Inflammatory macrophage treated with lipopolysaccharide for 4 hours (primary cell): Measurements from ENCODE around the gene ESR2.
"Not testable (repeated sequence)": the region's sequence is repeated elsewhere in the genome, so short reads cannot be mapped to it uniquely, and the experiment has no call there.

Experiments used
- DNase-seq: peaks from one replicate; pipeline ENCODE4 v3.0.0-alpha.2; 2020

Gene ESR2

DNA sequence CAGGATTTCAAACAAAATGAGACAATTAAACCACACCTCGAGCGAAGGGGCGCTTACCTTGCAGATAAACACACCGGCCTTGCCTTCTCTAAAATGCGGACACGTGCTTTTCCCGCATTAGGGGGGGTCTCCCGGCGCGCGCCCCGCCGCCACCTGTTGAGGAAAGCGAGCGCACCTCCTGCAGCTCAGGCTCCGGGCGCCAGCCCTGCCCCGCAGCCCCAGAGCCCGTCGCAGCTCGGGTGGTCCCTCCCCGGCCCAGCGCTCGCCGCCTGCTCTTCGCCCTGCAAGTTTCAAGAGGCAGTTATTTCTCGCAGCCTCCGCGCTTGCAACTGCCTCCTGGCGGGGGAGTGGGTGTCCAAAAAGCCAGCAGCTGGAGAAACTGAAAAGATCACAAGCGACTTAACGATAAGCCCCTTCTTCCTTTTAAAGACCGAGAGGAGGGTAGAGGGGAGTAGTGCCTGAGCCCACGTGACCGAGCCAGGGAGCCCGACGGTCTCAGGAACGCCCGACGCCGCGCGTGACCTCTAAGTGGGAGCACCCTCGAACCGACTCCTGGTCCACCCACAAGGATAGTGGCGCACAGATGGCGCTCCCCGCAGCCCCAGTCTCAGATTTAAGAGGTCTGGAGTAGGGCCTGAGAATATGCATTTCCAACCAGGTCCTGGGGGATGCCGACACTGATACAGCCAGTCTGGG, at the start of gene ESR2:
Gene ESR2, minus strand, starts transcription at position 396 of the 696 bp plus-strand sequence. CDS start 11,386 bp downstream, outside the sequence.
- DNase-seq, result no peak

DNA sequence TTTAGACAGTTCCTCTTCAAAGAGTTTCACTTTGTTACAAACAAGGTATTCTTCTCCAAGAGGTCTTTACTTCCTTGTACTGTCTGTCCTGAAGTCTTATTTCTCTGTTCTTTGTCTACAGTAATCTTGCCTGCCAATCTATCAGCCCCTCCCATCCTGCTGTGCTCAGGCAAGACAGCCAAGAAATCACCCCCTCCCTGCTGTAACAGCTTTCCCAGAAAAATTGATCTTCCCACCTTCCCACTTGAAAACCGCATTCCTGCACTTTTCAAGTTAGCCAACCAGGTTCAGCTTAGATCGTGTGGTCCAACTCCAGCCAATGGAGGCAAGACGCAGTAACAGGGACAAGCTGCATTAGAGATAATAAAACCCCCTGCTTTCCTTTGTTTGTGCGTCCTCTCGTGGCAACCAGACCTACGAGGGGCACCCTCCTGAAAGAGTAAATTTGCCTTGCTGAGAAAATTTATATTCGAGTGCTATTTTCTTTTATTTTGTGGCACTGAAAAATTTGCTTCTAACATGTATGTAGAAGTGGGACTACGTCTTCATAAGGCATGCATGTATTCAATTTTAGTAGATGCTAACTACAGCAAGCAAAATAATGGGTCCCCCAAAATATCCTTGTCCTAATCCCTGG, 46.5 kb upstream of the ESR2 start:
- DNase-seq, result no peak

DNA sequence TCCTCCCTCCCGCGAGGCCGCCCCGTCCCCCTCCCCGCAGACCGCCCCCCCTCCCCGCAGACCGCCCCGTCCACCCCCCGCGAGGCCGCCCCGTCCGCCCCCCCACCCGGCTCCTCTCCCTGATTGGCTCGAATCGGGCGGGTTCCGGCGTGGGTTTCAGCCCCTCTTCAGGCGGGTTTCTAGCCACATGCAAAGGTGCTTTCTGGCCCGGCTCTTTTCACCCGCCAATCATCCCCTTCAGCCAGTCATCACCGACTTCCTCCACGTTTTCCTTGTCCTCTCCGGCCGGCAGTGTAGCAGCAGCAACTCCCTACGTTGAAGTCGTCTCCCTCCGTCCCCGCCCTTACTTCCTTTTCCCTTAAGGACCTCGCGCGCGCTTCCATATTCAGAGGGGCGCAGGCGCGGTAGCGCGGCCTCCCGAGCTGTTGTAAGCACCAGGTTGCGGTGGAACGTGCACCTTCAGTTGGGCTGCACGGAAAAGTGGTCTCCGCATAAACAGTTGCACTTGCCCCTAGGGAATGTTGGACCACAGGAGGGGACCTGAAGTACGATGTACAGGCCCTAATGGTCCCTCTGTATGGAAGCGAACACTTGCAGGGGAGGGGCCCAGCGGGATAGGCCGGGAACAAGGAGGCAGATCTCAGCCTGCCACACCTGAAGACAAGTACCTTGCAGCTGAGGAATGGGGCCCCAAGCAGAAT, 44.6 kb upstream of the ESR2 start:
- peak; percentile 94 for DNase-seq

GRCh38 chr14:64337888-64338615, 43.9 kb upstream of the ESR2 start:
- DNase-seq, result peak; percentile 7

- no peak for DNase-seq
Observed at GRCh38 chr14:64329149-64329548, 35.0 kb upstream of the ESR2 start.

- no peak for DNase-seq
Observed at GRCh38 chr14:64326502-64326901, 32.3 kb upstream of the ESR2 start.

DNA sequence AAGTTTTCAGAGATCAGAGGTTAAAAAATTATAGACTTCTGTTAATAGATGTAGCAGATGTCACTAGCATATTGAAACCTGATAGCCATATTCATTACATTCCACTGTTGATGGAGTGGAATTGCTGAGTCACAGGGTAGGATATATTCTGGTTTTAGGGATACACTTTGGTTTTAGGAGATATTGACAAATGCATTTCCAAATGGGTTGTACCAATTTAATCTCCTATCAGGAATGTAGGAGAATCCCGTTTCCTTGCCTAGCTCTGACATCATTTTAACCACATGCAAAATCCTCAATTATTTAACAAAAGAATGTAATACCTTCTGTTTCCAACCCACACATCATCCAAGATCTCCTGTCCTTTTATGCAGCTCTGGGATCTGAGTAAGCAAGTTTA, 30.7 kb upstream of the ESR2 start:
- DNase-seq, result no peak

DNA sequence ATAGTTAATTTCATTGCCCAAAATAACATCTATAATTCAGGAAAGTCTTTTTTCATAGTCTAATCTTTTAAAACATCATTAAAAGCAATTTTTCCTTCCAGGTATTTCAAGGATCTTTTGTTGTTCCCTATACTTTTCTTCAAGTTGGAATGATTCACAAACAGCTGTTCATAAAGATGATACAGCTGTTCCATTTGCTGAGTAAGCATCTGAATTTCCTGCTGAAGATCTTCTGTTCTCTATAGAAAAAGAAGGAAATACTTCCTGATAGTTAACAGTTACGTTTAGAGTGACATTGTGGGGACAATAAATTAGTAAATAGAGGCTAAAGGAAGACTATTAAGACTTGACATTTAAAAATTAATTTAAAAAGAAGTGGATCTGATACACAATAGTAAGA, 30.3 kb upstream of the ESR2 start:
- no peak for DNase-seq

DNA sequence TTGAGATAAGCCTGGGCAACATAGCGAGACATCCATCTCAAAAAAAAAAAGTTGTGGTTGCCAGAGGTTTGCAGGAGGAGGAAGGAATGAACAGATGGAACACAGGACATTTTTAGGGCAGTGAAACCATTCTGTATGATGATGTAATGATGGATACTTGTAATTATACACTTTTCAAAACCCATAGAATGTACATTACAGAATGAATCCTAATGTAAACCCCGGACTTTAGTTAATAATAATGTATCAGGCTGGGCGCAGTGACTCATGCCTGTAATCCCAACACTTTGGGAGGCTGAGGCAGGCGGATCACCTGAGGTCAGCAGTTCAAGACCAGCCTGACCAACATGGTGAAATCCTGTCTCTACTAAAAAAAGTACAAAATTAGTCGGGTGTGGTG, 26.2 kb upstream of the ESR2 start:
- not testable (repeated sequence) for DNase-seq

DNA sequence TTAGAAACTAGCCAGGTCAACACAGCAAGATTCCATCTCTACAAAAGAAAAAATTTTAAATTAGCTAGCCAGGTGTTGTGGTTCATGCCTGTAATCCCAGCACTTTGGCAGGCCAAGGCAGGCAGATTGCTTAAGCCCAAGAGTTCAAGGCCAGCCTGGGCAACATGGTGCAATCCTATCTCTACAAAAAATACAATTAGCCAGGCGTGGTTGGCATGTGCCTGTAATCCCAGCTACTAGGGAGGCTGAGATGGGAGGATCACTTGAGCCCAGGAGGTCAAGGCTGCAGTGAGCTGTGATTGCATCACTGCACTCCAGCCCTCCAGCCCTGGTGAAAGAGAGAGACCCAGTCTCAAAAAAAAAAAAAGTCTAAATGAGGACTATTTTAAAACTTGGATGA, 24.5 kb upstream of the ESR2 start:
- DNase-seq, result not testable (repeated sequence)

DNA sequence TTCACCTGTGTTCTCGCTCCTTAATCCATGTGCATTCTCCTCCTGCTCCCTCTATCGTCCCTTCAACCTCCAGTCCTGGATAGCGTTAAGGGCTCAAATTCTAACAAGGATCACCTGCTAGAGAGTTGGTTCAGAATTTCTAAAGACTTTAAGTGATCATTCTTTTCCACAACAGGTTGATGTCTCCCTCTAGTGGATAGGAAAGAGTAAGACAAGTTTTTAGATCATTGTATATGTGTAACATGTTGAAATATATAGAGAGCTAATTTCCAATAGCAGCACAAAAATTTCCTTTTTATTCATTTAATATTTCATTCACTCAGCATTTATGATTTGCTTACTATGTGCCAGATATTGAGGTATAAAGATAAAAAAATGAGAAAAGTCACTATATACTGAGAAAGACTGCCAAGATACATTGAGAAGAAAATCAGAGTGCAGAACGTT, 9.3 kb upstream of the ESR2 start:
- peak; percentile 41 for DNase-seq

DNA sequence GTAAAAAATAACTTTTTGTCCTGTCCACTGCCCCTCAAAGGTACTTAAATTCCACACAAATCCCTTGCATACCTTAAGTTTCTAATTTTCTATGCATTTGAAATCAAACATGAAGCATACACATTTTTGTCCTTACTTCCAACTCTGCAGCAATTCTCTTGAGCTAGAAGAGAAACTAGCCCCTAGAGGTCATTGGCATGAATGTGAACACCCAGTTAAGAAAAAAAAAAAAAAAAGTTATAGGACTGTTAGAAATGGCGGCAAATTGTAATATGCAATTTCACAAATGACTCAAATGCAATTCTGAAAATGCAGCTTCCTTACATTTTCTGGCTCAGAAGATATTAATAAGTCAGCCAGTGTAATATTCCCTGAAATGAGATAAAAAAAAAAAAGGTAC, 4.6 kb upstream of the ESR2 start:
- DNase-seq, result no peak

- no peak for DNase-seq
Observed at GRCh38 chr14:64296561-64296960, 2.4 kb upstream of the ESR2 start.

GRCh38 chr14:64294672-64295413, 672 bp upstream of the ESR2 start:
- peak; percentile 15 for DNase-seq

DNA sequence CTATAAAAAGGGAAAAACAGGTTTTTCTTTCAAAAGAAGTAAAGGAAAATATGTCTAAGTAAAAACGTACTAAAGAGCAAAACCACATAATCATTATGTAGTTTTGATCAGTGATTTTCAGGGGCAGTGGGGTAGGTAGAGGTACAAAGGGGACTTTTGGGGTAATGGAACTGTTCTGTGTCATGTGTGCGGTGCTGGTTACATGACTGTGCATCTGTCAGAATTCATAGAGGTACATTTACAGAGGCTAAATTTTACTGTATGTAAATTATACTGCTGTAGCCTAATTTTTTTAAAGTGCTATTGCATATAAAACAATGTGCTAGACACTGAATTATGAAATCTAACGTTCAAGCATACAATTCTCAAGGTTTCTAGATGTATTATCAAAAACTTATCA, 2.0 kb downstream of the ESR2 start:
- DNase-seq, result no peak

DNA sequence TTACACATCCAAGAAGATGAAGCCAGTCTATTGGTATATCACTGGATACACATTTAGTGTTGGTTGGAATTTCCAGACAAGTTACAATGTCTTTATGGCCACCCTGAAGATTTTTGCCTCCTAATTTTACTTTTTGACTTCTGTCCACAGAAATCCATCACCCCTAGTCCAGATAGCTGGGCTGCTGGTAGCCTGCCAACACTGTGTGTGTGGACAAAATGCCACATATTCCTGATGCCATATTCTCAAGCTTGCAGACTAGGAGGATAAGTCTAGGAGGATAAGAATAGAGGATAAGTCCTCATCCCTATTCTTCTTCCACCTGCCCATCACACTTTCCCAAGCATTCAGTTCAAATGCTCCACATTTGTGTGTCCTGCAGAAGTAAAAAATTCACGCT, 4.6 kb downstream of the ESR2 start:
- no peak for DNase-seq

DNA sequence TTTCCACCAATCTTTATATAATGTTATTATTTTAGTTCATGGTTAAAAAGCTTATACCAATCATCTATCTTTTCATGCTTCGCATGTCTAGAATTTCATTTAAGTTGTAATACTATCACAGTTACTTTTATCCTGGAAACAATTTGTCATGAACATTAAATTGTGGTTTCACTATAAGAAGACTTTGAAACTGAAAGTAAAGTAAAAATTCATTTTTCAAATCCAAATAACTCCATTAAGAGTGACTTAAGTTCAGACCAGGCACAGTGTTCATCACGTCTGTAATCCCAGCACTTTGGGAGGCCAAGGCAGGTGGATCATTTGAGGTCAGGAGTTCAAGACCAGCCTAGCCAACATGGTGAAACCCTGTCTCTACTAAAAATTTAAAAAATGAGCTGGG, 12.4 kb downstream of the ESR2 start:
- DNase-seq, result peak; percentile 8

DNA sequence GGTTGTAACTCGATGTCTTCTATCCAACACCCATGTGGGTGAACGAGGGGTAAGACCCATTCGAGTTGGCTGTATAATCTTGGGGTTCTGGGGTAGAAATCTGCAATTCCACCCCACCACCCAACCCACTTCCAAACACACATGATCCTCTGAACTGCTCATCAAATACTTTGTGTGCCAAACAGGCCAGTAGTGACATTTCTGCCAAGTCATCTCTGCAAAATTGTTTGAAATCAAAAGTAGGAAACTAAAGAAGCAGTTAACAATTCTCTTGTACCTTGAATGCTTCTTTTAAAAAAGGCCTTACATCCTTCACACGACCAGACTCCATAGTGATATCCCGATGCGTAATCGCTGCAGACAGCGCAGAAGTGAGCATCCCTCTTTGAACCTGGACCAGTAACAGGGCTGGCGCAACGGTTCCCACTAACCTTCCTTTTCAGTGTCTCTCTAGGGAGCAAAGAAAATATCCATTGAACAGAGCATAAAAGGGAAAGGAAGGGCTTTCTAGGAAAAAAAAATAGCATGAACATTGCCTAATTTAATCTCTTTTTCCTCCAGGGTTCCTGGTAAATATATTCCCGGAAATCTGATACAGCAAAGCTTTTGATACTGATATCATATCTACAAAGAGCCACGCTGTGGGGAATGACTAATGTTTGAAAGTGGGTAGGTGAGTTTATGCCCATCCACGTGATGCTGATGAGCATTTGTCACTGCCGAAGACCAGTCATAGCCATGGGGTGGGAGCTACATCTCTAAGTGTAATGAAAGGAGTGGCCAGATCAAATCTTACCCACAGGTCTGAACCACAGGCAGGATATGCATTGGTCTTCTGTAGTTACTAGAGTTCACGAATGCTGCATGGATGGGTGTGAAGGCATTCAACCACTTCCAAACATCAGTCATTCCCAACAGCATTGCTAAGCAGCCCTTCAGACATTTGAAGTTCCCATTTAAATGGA, 14.2 kb downstream of the ESR2 start:
- no peak for DNase-seq

DNA sequence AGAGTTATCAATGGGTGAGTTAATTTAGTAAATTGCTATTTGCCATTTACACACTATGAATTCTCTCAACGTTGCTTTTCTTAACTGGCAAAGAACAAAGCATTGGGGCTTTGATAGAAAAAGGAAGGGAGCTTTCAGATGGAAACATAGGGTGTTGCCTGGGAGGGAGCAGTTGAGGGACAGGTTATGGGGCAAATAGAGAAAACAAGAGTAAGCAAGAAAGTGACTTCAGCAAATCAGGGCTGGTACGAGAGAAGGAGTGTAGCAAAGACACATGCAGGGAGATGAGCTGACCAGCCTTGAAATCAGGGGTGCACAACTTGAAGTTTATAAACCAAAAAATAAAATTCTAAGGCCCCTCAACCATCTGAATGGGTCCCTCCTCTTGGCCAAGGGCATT, 15.7 kb downstream of the ESR2 start:
- DNase-seq, result no peak

GRCh38 chr14:64272019-64272418, 22.2 kb downstream of the ESR2 start:
- no peak for DNase-seq

DNA sequence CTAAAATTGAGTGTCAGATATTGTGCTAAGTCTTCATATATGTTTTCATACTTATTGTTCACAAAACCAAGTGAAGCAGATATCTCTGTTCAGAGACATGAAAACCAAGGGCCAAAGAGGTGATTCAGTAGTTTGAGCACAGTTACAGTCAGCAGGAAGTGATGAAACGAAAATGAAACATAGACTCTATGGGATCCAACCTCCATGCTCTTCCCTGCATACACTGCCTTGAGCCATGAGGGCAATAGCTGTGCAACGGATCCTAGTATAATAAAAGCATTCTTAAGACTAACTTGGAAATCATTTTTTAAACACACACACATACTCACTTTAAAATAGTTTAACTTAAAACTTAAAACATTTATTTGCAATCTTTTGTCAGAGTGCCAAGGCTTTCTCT, 27.9 kb downstream of the ESR2 start:
- DNase-seq, result peak; percentile 21
